NCI-H510A (cell line): ENCODE results near the gene MAD1L1.

Experiments
- DNase-seq: peaks from one replicate; lab custom pipeline; 2025; lab: John Stamatoyannopoulos, UW

Gene MAD1L1

DNA sequence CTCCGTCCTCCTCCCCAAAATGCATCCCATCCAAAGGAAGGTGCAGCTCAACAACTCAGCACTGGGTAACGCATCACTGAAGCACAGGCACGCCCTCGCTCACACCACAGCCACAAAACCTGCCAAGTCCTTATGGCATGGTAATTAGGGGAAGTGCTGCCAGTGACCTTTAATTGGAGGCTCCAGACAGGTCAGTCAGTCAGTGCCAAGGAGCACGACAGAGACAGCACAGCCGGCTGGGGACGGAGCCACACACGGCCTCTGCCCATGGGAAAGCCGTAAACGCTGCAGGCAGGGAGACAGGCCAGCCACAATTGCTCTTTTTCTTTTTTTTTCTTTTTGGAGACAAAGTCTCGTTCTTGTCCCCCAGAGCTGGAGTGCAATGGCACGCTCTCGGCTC is 146.5 kb downstream of the MAD1L1 start:
- DNase-seq = no peak

DNA sequence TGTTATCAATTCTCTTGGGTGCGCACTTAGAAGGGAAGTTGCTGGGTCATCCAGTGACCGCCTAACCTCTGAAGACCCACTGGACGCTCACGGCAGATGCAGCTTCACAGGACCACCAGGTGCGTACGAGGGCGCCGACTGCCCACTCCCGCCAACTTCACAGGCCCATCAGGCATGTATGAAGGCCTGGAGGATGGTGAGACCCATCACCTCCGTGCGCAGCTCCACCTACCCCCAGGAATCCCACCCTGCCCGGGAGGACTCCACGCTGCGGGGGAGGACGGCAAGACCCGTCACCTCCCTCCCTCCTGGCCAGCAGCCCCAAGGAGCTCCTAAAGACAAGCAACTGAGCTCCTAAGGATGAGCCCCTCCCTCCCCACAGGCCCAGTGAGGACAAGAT is 146.9 kb downstream of the MAD1L1 start:
- DNase-seq = no peak

DNA sequence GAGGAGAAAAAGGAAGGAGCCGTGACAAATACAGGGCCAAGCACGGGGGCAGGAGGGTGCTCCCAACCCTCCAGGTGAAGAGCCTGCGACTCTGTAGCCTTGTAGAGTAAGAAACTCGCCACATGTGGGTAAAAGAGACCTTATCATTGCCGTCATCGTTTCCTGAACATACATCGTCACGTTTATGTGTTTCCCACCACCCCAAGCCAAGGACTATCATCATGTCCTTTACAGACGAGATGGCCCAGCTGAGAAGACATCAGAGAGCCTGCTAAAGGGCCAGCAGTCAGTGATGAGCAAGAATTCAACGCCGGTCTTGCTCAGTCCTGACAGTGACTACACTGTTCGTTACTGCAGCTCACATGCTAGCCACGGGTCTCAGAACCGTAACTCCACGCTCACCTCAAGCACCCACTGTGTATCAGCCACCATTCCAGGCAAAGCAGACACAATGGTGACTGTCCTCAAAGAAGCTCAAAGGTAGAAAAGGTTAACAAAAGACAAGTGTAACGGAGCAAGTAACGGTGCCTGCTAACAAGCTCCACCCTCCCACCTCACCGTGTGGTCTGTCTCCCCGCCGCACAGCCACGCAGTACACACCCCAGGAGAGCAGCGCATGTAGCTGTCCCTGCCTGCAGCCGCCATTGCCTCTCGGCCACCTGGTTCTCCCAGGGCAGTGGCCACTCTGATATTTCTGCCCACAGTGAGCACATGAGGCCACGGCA is 147.8 kb downstream of the MAD1L1 start:
- DNase-seq = no peak

DNA sequence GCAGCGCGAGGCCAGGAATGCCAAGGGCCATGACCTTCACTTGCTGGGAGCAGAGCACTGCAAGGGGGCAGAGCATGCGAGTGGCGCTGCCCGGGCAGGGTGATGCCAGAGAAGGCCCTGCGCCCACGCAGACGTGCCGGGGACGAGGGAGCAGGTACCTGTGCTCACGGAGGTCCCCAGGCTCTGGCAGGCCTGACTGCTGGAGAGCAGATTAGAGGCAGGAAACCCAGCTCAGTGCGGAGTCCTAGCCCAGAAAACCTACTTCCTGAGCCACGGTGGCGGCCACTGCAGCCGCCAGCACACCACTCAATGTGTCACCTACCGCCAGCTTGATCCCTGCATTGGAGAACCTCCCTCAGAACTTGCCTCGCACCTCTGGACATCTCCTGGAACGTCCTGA is 148.4 kb downstream of the MAD1L1 start:
- DNase-seq = no peak

DNA sequence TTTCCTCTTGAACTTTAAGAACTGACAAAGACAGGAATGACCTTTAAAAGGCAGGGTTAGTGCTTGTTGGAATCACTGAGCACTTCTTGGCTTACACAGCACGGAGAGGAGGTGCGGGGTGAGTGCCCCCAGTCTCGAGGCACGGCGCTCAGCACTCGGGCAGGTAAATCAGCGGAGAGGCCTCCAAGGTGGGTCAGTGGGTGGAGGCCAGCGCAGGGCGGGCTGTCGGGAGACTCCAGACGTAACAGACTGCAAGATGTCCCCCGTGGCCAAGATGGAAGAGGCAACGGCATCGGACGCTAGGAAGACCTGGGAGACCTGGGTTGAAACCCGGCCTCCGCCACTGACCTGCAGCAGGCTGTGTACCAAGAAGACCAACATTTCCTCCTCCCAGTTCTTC is 149.4 kb downstream of the MAD1L1 start:
- DNase-seq = no peak

DNA sequence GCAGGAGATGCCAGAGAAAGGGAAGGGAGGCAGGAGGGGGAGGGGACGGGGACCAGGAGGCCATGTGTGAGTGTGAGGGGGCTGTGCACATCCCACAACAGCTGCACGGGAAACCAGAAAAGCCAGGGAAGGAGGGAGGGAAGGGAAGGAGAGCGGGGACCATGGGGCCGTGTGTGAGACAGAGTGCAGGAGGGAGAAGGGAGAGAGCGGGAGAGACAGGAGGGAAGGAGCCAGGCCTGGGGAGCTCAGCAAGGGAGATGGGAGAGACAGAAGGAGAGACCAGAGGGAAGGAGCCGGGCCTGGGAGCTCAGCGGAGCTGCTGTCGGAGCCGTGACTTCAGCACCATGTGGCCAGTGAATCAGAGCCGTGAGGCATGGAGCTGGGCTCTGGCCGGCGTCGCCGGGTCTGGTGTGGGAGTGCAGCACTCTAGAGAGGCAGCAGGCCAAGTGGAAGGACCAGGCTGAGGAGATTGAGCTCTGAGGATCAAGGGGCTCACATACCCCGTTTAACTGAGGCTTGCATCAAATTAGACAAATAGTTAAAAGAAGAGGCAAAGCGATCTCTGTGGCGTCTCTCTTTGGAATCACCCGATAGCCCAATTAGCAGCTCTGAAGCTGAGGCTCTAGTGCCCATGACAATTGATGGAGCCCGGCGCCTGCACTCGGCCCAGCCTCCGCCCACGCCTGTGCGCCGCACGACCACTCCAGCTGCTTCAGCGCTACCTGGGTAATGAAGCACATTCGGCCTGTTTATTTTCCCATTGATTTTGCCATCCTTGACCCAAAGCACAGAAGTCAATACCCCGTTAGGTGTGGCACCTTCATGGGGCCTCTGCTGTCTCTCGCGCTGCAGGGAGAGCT is 150.4 kb downstream of the MAD1L1 start:
- DNase-seq = peak; percentile 40

DNA sequence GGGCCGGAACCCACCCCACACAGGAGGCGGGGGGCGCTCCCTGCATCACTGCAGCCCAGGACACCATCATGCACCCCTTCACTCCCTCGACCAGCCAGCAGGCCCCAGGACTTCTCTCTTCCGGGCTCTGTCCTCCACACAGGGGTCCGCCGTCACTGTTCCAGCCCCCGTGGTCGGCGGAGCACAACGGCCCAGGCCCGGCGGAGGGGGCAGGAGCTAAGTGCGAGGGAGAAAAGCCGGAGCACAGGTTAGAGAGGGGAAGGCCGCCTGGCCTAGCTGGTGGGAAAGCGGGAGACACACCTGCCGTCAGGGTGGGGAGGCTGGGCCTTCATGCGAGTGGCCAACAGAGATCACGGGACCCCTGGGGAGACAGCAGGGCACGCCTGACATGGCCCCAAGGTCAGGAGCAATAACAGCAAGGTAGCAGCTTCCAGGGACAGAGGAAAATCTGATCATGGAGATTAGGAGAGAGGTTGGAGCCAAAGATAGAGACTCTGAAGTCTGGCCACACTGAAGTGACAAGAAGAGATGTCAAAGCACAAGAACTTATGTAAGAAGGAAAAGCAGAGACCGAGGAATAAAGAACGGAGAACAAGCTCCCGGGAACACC is 151.1 kb downstream of the MAD1L1 start:
- DNase-seq = no peak

DNA sequence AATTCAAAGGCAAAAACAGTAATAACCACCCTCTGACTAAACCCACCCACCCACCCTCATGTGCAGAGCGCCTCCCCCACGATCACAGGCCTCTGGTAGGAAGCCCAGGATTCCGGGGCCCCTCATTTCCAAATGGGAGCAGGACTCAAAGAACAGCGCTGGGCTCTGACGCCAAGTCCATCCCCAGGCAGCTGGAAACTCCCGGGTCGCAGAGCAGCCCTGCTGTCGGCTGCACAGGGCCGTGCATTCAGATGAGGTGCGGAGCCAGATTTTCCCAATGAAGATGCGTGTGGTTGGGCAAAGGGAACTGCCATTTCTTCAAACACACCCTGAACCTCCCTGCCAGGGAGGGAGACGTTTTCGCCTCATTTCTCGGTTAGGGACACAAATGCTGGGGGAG is 152.3 kb downstream of the MAD1L1 start:
- no peak for DNase-seq

DNA sequence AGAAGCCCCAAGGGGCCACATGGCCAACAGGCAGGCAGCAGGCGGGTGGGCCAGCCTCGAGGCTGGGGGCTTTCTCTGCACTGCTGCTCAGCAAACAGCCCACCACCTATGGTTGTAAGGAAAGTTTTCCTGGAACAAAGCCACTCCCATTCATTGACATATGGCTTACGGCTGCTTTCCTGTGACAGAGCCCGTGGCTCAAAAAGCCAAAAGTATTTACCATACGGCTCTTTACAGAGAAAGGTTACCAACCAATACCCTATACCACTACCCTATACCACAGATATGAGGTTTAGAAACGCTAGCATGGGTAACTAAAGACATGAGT is 152.7 kb downstream of the MAD1L1 start:
- no peak for DNase-seq

DNA sequence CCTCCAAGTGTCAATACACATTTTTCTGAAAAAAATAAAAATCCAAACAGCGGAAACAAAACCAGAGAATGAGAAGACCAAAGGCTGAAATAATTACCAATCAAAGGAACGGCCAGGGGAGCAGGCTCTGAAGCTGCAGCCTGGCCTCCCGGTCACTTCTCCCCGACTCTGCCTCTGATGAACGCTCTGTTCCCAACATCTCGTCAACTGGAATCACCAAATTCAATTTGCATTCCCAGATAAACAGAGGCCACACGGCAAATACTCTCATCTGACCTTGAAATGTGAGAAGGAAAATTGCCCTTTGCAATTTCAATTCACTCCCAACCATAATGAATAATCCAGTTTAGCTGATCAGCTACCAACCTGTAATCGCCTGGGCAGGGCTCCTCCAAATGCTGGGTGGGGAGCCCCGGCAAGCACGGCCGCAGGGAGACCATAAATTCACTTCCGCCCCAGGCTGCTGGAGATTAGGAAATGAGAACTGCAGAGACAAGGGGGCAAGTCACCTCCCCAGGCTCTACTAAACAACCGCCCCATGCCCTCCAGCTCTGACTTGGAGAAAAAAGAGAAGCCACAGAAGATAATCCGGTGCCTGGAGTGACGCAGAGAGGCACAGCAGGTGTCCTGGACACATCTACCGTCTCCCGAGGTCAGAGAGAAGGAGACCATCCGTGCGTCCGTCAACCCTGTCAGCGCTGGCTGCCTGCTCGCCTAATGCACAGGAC is 153.2 kb downstream of the MAD1L1 start:
- no peak for DNase-seq

DNA sequence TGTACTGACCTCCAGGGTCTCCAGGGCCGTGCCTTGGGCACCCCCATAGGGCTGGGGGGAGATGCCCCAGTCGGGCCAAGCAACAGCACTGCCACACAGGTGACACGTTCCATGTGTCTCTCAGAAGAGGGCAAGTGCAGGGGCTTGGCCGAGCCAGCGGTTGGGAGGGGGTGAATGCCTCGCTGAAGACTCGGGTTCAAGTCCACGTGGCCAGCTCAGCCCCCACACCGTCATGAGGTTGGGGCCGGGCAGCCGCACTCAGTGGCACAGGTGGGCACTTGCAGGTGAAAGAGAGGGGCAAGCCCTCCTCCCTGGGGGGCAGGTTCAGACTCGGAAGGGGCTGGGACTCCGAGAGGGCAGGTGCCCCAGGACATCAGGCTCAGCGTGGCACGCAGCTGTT is 153.8 kb downstream of the MAD1L1 start:
- DNase-seq = no peak

DNA sequence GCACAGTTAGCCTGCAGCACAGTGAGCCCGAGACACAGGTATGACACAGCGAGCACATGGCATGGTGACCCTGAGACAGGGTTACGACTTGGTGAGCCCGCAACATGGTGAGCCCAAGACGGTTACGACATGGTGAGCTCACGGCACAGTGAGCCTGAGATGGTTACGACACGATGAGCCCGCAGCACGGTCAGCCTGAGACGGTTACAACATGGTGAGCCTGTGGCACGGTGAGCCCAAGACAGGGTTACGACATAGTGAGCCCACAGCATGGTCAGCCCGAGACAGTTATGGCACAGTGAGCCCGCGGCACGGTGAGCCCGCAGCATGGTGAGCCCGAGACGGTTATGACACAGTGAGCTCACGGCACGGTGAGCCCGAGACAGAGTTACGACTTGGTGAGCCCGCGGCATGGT is 156.1 kb downstream of the MAD1L1 start:
- DNase-seq = no peak

DNA sequence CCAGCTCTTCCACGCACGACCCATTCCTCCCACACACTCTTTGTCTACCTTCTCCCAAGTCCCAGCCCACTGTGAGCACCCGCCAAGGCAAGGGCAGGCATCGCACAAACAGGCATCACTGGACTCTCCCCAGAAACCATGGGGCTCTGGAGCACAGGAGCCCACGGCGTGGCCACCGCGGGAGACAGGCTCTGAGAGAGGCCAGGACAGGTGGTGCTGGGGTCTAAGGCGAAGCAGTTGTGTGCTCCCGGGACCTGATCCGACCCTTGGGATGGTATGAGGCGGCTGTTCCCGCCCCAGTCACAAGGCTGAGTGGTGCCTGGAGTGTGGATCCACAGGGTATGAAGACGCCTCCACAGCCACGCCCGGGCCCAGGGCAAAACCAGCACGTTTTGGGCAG is 156.9 kb downstream of the MAD1L1 start:
- no peak for DNase-seq

DNA sequence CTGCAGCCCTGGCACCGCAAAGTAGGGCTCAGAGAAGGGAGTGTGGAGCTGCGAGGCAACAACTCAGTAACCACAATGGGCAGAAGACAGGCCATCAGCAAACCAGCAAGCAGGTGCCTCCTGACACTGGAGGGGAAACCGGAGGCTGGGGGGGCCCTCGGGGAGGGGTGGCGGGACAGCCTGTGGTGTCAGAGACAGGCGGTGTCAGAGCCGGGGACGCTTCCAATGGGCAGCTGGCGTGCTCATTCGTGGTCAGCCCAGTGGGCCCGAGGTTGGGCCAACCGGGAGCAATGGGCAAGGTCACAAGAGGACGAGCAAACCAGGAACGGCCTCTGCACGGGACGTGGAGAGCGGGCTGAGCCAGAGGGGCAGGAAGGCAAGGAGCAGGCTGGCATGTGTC is 158.1 kb downstream of the MAD1L1 start:
- DNase-seq = no peak

DNA sequence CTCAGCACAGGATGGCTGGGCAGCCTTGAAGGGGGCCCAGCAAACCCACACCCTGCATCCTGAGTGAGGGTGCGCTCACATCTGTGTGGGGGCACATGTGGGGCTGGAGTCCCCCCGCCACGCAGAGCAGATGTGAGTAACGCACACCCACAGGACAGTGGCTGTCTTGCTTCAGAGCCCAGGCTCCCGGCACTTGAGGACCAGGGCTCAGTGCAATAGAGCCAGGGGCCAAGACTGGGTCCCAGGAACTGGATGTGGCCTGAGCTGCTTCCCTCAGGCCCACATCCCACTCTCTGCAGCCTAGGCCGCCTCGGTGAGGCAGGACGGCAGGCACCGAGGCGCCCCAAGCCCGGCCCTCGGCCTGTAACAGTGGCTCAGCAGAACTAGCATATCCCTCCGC is 159.9 kb downstream of the MAD1L1 start:
- no peak for DNase-seq

DNA sequence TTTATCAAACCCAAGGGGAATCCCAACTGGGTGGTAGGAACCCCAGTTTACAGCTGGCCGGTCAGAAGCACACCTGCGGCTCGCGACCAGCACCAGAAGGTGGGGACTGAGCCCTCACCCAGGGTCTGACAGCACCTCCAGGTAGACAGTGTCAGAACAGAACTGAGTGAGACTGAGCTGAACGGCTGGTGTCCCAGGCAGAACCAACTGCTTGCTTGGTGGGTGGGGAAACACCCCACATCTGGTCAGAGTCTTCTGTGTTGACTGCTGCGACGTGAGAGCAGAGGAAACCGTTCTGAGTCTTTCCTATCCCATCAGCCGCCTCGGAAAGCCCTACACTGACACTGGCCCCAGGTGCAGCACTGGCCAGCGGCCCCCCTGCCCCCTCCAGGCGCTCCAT is 160.7 kb downstream of the MAD1L1 start:
- no peak for DNase-seq

DNA sequence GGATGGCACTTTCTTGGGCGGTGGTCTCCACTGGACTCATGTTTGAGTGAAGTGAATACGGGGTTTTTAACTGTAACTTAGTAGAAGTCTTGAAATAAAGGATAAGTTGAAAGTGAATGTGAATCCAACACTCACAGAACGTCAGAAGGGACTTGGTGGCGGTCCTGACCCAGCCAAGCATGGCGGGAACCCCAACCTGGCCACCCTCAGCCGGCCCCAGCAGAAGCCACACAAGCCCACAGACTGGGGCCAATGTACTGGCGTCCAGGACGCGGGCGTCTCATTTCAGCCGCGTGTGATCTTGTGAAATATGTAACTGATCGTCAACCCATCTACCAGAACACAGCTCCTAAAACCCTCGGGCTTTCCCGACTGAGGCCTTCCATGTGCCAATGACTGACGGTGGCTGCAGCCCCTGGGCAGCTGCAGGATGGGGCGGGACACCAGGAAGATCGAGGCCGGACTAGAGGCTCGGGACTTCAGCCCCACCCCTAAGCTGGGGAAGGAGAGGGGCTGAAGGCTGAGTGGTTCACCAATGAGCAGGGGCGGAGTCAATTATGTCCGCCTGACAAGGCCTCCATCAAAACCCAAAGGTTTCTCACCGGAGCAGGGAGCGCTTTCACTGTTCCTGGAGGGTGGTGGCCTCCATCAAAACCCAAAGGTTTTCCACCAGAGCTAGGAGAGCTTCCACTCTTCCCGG is 161.5 kb downstream of the MAD1L1 start:
- no peak for DNase-seq

DNA sequence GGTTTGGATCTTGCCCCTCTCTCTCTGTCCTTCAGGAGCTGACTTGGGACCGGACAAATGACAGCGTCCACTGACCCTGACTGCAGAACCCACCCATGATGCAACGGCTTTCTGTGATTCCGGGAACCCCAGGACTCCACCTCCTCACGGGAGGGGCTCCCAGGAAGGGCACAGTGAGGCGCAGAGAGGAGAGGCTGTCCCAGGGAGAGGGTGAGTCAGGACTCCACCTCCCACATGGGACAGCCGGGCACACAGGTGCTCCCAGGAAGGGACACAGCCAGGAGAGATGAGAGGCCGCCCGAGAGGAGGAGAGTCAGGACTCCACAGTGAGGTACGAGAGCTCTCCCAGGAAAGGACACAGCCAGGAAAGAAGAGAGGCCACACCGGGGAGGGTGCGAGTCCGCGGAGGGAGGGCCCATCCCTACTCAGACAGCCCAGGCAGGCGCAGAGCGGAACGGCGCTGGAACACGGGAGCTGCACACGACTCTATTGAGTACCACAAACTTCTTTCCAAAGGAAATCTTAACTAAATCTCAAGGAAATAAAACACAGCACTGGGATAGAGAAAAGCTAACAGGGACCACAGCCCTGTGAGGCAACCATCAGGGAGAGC is 162.5 kb downstream of the MAD1L1 start:
- DNase-seq = no peak

DNA sequence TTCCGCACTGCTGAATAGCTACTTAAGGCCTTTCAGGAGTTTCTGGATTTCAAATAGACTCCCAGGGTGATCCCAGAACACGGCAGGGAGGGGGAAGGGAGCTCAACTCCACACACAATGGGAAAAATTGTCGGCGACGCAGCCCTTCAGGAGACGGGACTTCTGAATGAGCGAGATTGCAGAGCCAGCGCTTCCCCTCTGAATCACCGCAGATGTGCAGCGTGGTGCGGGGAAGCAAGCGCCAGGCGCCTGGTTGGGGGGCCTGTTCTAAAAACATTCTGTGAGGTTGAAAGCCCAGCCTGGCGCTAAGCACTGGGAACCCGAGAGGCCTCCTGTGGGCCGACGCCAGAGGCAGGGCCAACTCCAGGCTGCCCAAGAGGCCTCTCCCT is 163.3 kb downstream of the MAD1L1 start:
- DNase-seq = no peak

DNA sequence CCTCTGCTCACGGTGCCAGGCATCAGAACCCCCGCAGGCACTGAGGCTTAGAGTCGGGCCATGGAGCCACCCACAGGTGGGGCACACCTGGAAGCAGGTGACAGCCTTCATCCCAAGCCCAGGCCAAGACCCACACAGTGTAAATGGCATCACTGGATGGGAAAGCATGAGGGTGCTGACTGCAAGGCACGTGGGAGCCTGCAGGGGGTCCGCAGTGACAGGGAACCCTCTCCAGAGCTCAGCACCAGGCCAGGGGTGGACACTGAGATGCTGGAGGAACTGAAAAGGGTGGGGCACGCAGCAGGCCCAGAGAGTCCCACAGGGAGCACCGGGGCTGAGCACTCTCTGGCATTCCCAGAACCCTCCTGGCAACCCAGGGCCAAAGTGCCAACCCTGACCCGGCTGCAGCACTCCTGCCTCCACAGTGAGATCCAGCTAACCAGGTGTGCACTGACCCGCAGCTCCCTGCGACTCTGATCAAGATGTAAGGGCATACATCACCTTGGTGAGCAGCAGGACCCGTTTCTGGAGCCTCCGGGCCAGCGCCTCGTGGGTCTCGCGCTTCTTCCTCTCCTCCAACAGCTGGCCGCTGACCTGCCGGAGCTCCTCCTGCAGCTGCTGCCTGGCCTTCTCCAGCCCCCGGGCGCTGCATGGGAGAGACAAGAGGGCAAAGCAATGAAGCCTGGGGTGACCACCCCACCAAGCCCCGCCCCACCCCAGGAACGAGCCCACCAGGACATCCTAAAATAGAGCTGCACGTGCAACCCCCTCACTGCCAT is 163.9 kb downstream of the MAD1L1 start:
- DNase-seq = no peak
